Right lobe of liver (tissue), 6 donors: ENCODE measurements around the gene MTHFD1L. TPM values are rescaled to one million over a fixed set of nuclear protein-coding genes. Genes with fewer than 3 reads are reported as not detected.

Experiments
- ATAC-seq, 4 donors: fragments of 200-7000 bp; cut with Tn5 transposase; one replicate each; pipeline ENCODE4 v1.9.1; 2020; ENCODE audit warnings: mild to moderate bottlenecking in 4 of 4, moderate library complexity in 4 of 4
- DNase-seq, 3 donors: peaks; one replicate each; pipeline ENCODE4 v3.0.0-alpha.2; 2020
- H3K27ac ChIP-seq, 3 donors: fragments of 200-600 bp; one replicate each; pipeline ENCODE4 v1.8.0; 2022
- H3K27me3 ChIP-seq, 2 donors: fragments of 200-600 bp; one replicate each; pipeline ENCODE4 v1.8.0; 2022
- H3K36me3 ChIP-seq, 4 donors: fragments of 200-600 bp; sonication (generic) in 1 of 4; one replicate each; pipeline versions ENCODE4 v1.5.1 to v1.8.0; 2017 to 2022; ENCODE audit warnings: control low read depth in 1 of 4
- H3K4me1 ChIP-seq, 4 donors: fragments of 200-600 bp; sonication (generic) in 1 of 4; one replicate each; pipeline versions ENCODE4 v1.5.1 to v1.8.0; 2017 to 2022; ENCODE audit warnings: control low read depth in 1 of 4
- H3K4me3 ChIP-seq, 3 donors: fragments of 200-600 bp; one replicate each; pipeline ENCODE4 v1.8.0; 2022
- H3K9me3 ChIP-seq, 4 donors: fragments of 200-600 bp; sonication (generic) in 1 of 4; one replicate each; pipeline versions ENCODE4 v1.5.1 to v1.8.0; 2017 to 2022; ENCODE audit warnings: control low read depth in 1 of 4
- POLR2A ChIP-seq: fragments of 450-650 bp; IDR thresholded peaks from one replicate; pipeline ENCODE4 v1.6.1; 2017; ENCODE audit warnings: antibody characterized with exemption, mild to moderate bottlenecking
- WGBS: methylation state at CpG from one replicate; pipeline ENCODE4 v1.1.6; 2018; ENCODE audit warnings: low coverage, low lambda C conversion rate; ENCODE audit not compliant: insufficient coverage; ENCODE audit errors: missing lambda C conversion rate; 5-methylcytosine and 5-hydroxymethylcytosine counted together
- intact Hi-C, 2 donors: fragments of 100-400 bp; cut with DNase I; formaldehyde crosslinking; loops; one replicate each; pipeline versions ENCODE4 v1.11.2 to v1.14.1; 2022
- total RNA-seq, 6 experiments: library from RNA; depleted of rRNA in 2 of 6; stranded (reverse); fragments of >200 nt in 2 of 6; fragmentation: NEBNext Ultra II Directional in 3 of 6; extraction: Animal tissue kit (Norgen Biotek cat#: 25700) in 3 of 6; gene quantifications; one replicate each; pipeline versions ENCODE4 v1.1.0 to v1.2.4, GENCODE V29; 2016 to 2023
- TF ChIP-seq, protein P1 (sequence below), 4 donors: fragments of 200-600 bp in 3 of 4; fragments of 450-650 bp in 1 of 4; IDR thresholded peaks; one replicate each; pipeline versions ENCODE4 v1.5.1 to v1.8.0; 2016 to 2022; ENCODE audit warnings: antibody characterized with exemption in 4 of 4, mild to moderate bottlenecking in 2 of 4
- donor health status: DM: no; HTN: yes; CAD: no.
- donor health status: DM: no; HTN: no; CAD: no.
- donor health status: DM: no; HTN: no; CAD: no.
- donor health status: DM: no; HTN: yes; CAD: no.
- donor health status: DM: no; HTN: yes; CAD: no.

Gene MTHFD1L
- total RNA-seq, 6 experiments from 2014 or later = 1.7 to 11.5 (median 4.9) TPM

DNA sequence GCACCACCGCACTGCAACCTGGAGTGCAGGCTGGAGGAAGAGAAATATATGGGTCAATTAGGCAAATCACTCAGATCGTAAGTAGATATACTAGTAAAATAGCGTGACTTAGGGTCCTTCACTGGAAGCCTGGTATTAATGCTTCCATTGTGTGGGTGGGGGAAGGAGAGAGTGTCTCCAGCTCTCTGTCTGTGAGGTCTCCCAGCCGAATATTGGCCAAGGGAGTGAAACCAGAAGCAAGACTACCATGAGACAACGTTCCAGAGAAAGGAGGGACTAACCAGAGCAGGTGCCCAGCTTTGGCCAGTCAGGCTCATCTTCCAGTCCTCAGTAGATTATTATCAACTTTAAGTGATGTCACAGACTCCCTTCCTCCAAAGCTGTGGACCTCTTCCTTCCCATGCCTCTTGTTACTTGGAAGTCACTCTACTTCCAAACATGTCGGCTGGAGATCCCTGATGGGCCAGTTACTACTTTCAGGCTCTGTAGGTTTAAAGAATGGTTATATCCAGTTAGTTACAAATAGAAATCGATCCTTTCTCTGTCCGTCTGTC is 28.8 kb downstream of the MTHFD1L start:
- ATAC-seq (no peak), DNase-seq (no peak)
- intact Hi-C loops = loop anchor here (10.0 kb wide), 2 partner anchors 121 to 441 kb away; no protein-coding TSS in a partner anchor
- TF ChIP-seq, protein P1, sequence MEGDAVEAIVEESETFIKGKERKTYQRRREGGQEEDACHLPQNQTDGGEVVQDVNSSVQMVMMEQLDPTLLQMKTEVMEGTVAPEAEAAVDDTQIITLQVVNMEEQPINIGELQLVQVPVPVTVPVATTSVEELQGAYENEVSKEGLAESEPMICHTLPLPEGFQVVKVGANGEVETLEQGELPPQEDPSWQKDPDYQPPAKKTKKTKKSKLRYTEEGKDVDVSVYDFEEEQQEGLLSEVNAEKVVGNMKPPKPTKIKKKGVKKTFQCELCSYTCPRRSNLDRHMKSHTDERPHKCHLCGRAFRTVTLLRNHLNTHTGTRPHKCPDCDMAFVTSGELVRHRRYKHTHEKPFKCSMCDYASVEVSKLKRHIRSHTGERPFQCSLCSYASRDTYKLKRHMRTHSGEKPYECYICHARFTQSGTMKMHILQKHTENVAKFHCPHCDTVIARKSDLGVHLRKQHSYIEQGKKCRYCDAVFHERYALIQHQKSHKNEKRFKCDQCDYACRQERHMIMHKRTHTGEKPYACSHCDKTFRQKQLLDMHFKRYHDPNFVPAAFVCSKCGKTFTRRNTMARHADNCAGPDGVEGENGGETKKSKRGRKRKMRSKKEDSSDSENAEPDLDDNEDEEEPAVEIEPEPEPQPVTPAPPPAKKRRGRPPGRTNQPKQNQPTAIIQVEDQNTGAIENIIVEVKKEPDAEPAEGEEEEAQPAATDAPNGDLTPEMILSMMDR (IDR thresholded peaks at IDR 0.05) = no peak
- TF ChIP-seq POLR2A = no peak
- Histone ChIP-seq H3K4me3 (no peak overlapping the region), H3K36me3 (no peaks in the 10 kb centered on the region), H3K27me3 (no peaks in the 10 kb centered on the region), H3K9me3 (no peaks in the 10 kb centered on the region), H3K27ac (no peak overlapping the region), H3K4me1 (no peaks in the 10 kb centered on the region)
- 100% methylated on average over 6 of the region's 8 CpGs for WGBS

DNA sequence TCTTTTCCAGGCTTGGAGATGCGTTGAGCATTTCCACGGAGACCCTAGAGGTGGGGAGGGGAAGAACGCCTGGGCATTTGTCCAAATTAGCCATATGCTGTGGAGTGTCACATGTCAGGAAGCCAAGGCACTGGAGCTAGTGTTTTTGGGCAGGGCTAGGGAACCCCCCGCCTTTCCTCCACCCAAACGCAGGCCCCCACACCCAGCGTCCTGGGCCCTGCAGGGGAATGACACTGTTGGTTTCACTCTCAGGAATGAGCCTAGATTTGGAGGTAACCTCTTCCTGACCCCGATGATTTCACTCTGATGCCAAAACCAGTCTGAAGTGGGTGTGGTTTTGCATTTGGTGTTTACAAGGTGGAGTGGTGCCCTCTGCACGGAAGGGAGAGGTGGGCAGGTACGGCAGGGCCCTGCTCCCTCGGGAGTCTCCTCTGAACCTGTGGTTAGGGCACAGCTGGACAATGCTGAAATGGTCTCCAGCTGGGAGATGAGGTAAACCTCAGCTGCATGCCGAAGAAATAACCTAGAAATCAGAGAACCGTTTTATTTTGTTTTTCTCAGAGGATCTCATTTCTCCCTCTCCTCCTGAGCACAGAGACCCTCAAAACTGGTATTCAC is 29.5 kb downstream of the MTHFD1L start:
- WGBS = 52% methylated on average over 12 of the region's 12 CpGs
- ATAC-seq = peak in 3 of 4 donors; percentile 27 to 77 (median 39)
- H3K4me1 ChIP-seq = no peaks in the 10 kb centered on the region
- H3K4me3 ChIP-seq = no peak overlapping the region
- no peak for DNase-seq
- intact Hi-C loops = loop anchor here (10.0 kb wide), 2 partner anchors 120 to 440 kb away; no protein-coding TSS in a partner anchor
- H3K9me3 ChIP-seq = no peaks in the 10 kb centered on the region
- no peak overlapping the region for H3K27ac ChIP-seq
- H3K27me3 ChIP-seq = no peaks in the 10 kb centered on the region
- H3K36me3 ChIP-seq = no peaks in the 10 kb centered on the region
- no peak for TF ChIP-seq POLR2A
- TF ChIP-seq, protein P1 (IDR thresholded peaks at IDR 0.05) = no peak

- Histone ChIP-seq H3K4me1 (no peaks in the 10 kb centered on the region), H3K9me3 (no peaks in the 10 kb centered on the region), H3K27ac (no peak overlapping the region), H3K4me3 (no peak overlapping the region), H3K36me3 (no peaks in the 10 kb centered on the region), H3K27me3 (no peaks in the 10 kb centered on the region)
- no peak for DNase-seq
- WGBS = 49% methylated on average over 3 of the region's 4 CpGs
- ATAC-seq = no peak
- intact Hi-C loops = loop anchor here (10.0 kb wide), 2 partner anchors 119 to 439 kb away; no protein-coding TSS in a partner anchor
- no peak for TF ChIP-seq POLR2A
- TF ChIP-seq, protein P1 (IDR thresholded peaks at IDR 0.05) = no peak
These were observed 30.6 kb downstream of the MTHFD1L start for GRCh38 chr6:150895928-150896632.

- H3K4me3 ChIP-seq = no peak overlapping the region
- ATAC-seq (peak in 3 of 4 donors; percentile 49 to 57 (median 55)), DNase-seq (no peak)
- intact Hi-C loops = loop anchor here (10.0 kb wide), 2 partner anchors 117 to 437 kb away; no protein-coding TSS in a partner anchor
- H3K27ac ChIP-seq = no peak overlapping the region
- no peaks in the 10 kb centered on the region for H3K4me1 ChIP-seq
- TF ChIP-seq POLR2A = no peak
- TF ChIP-seq, protein P1 (IDR thresholded peaks at IDR 0.05) = no peak
- H3K9me3 ChIP-seq = no peaks in the 10 kb centered on the region
- 74% methylated on average over 5 of the region's 7 CpGs for WGBS
- H3K36me3 ChIP-seq = no peaks in the 10 kb centered on the region
- H3K27me3 ChIP-seq = no peaks in the 10 kb centered on the region
These were observed 32.0 kb downstream of the MTHFD1L start for GRCh38 chr6:150897400-150897943.
